Measurements from ENCODE around the gene OSM. TPM values are rescaled to one million over a fixed set of nuclear protein-coding genes. Genes with fewer than 3 reads are reported as not detected.

OSM gene
- total RNA-seq, 1 donor from 2014 or later = 0.52 TPM

DNA sequence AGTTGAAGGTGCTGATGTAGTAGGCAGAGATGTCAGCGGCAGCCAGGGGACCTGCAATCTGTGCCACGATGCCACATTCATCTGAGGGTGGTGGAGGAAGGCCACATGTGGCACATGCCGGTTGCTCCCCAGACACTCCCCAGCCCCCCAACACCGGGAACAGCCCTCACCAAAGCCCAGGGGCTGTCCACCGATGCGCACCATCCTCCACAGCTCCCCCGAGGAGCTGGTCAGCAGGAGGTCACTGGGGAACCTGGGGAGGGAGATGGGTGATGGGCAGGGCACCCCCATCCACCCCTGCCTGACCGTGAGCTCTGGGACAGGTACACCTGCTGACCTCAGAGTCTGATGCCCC lies 19.2 kb upstream of the OSM start:
- no peaks in the 10 kb centered on the region for H3K36me3 ChIP-seq (ENCODE audit: control insufficient read depth in 3 of 3, insufficient read depth in 3 of 3, low read length in 3 of 3)
- peaks cover 24 to 28% (median 25%) of the 10 kb centered on the region in 3 donors for H3K4me1 ChIP-seq (ENCODE audit: control insufficient read depth in 3 of 3, insufficient read depth in 3 of 3, low read length in 3 of 3)
- no peaks in the 10 kb centered on the region for H3K27me3 ChIP-seq (ENCODE audit: control insufficient read depth in 3 of 3, insufficient read depth in 3 of 3, low read length in 3 of 3)
- no peak overlapping the region for H3K27ac ChIP-seq (ENCODE audit: low read depth, low read length)
- no peak overlapping the region for H3K4me3 ChIP-seq (ENCODE audit: low read length in 3 of 3)
- no peaks in the 10 kb centered on the region for H3K9me3 ChIP-seq (ENCODE audit: control insufficient read depth in 3 of 3, low read length in 3 of 3)
- no peak overlapping the region for H3K9ac ChIP-seq (ENCODE audit: low read depth in 1 of 3, low read length in 3 of 3)

DNA sequence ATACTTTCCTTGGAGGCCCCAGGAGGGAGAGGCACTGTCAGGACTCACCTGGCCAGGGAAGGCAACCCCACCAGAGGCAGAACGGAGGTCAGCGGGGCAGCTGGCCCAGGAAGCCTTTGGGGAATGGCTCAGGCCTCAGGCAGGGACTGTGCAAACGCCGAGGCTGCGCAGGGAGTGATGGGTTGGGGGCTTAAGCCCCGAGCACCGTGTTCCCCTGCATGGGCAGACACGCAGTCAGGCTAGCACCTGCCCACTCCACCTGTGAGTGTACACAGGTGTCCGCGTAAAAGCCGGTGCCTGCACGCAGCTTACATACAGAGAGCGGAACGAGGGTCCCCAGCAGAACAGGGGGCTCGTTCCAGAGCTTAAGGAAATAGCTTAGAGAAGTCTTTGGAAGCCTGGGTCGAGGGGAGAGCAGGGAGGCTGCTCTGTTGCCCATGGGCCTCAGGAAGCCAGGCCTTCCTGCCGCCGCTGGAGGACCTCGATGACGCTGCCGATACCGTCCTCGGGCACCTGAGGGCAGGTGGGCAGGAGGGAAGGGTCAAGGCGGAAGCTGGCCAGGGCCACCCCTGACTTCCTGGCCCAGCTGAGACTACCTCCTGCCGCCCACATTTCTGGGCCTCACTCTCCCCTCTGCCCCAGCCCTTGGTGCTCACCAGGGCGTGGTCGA lies 18.7 kb upstream of the OSM start:
- H3K27ac ChIP-seq (ENCODE audit: low read depth, low read length) = no peak overlapping the region
- no peaks in the 10 kb centered on the region for H3K36me3 ChIP-seq (ENCODE audit: control insufficient read depth in 3 of 3, insufficient read depth in 3 of 3, low read length in 3 of 3)
- no peaks in the 10 kb centered on the region for H3K9me3 ChIP-seq (ENCODE audit: control insufficient read depth in 3 of 3, low read length in 3 of 3)
- H3K27me3 ChIP-seq (ENCODE audit: control insufficient read depth in 3 of 3, insufficient read depth in 3 of 3, low read length in 3 of 3) = no peaks in the 10 kb centered on the region
- peaks cover 18 to 22% (median 20%) of the 10 kb centered on the region in 3 donors for H3K4me1 ChIP-seq (ENCODE audit: control insufficient read depth in 3 of 3, insufficient read depth in 3 of 3, low read length in 3 of 3)
- no peak overlapping the region for H3K9ac ChIP-seq (ENCODE audit: low read depth in 1 of 3, low read length in 3 of 3)
- H3K4me3 ChIP-seq (ENCODE audit: low read length in 3 of 3) = no peak overlapping the region

DNA sequence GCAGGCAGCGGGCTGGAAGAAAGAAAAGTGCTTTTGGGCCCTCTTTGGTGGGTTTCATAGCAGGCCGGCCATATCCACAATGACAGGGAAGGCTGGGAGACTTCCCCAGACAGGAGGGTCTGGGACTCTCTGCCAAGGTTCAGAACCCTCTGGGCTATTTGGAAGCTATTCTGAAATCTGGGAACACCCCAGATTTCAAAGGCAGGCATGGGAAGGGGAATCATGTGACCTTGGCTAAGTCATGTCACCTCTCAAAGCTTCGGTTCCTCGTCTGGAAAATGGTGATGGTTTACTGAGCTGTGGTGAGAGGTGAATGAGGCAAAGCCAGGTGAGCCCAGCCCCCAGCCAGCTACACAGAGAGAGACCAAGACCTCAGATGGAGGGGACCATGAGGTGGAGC lies 18.0 kb upstream of the OSM start:
- Histone ChIP-seq H3K27me3 (ENCODE audit: control insufficient read depth in 3 of 3, insufficient read depth in 3 of 3, low read length in 3 of 3) (no peaks in the 10 kb centered on the region), H3K36me3 (ENCODE audit: control insufficient read depth in 3 of 3, insufficient read depth in 3 of 3, low read length in 3 of 3) (no peaks in the 10 kb centered on the region), H3K27ac (ENCODE audit: low read depth, low read length) (no peak overlapping the region), H3K9ac (ENCODE audit: low read depth in 1 of 3, low read length in 3 of 3) (no peak overlapping the region), H3K9me3 (ENCODE audit: control insufficient read depth in 3 of 3, low read length in 3 of 3) (no peaks in the 10 kb centered on the region), H3K4me3 (ENCODE audit: low read length in 3 of 3) (no peak overlapping the region), H3K4me1 (ENCODE audit: control insufficient read depth in 3 of 3, insufficient read depth in 3 of 3, low read length in 3 of 3) (peaks cover 13 to 16% (median 14%) of the 10 kb centered on the region in 3 donors)

DNA sequence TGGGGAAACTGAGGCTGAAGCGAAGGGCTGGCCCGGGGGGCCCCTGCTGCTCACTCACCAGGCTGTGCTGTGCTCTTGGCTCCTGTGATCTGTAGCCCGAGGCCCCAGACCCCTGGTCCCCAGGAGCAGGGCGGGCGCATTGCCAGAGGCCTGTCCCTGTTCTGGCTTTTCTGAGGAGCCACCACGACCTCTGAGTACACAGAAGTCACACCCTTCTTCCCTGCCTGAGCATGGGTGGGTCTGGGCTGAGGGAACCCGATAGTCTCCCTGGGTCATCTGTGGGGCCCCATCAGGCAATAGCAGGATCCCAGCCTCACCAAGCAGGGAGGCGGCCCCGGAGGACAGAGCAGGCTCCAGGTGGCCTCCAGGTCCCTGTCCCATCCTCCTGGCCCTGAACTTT lies 17.5 kb upstream of the OSM start:
- Histone ChIP-seq H3K4me1 (ENCODE audit: control insufficient read depth in 3 of 3, insufficient read depth in 3 of 3, low read length in 3 of 3) (peaks cover 13 to 19% (median 16%) of the 10 kb centered on the region in 3 donors), H3K27me3 (ENCODE audit: control insufficient read depth in 3 of 3, insufficient read depth in 3 of 3, low read length in 3 of 3) (peaks cover 0 to 4% (median 0%) of the 10 kb centered on the region in 3 donors), H3K27ac (ENCODE audit: low read depth, low read length) (no peak overlapping the region), H3K9ac (ENCODE audit: low read depth in 1 of 3, low read length in 3 of 3) (no peak overlapping the region), H3K9me3 (ENCODE audit: control insufficient read depth in 3 of 3, low read length in 3 of 3) (no peaks in the 10 kb centered on the region), H3K4me3 (ENCODE audit: low read length in 3 of 3) (no peak overlapping the region), H3K36me3 (ENCODE audit: control insufficient read depth in 3 of 3, insufficient read depth in 3 of 3, low read length in 3 of 3) (no peaks in the 10 kb centered on the region)

DNA sequence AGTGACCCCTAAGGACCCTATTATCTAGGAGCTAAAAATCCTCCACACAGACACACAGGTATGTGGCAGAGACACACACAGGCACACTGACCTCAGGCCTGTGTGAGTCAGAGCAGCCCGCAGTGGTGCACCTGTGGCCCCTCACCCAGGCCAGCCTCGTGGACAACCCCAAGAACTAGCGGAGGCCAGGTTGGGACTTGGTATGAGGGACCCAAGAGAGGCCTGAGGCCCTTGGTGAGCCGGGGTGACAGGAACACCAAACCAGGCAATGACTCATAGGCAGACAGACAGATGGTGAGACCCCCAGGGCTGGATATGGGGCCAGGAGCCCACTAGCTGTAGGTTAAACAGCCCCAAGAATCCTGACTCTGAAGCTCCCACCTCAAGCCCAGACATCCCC lies 16.7 kb upstream of the OSM start:
- H3K4me1 ChIP-seq (ENCODE audit: control insufficient read depth in 3 of 3, insufficient read depth in 3 of 3, low read length in 3 of 3) = peaks cover 6 to 16% (median 10%) of the 10 kb centered on the region in 3 donors
- no peaks in the 10 kb centered on the region for H3K9me3 ChIP-seq (ENCODE audit: control insufficient read depth in 3 of 3, low read length in 3 of 3)
- H3K27ac ChIP-seq (ENCODE audit: low read depth, low read length) = no peak overlapping the region
- peaks cover 0 to 4% (median 0%) of the 10 kb centered on the region in 3 donors for H3K27me3 ChIP-seq (ENCODE audit: control insufficient read depth in 3 of 3, insufficient read depth in 3 of 3, low read length in 3 of 3)
- no peak overlapping the region for H3K9ac ChIP-seq (ENCODE audit: low read depth in 1 of 3, low read length in 3 of 3)
- H3K36me3 ChIP-seq (ENCODE audit: control insufficient read depth in 3 of 3, insufficient read depth in 3 of 3, low read length in 3 of 3) = no peaks in the 10 kb centered on the region
- H3K4me3 ChIP-seq (ENCODE audit: low read length in 3 of 3) = no peak overlapping the region

DNA sequence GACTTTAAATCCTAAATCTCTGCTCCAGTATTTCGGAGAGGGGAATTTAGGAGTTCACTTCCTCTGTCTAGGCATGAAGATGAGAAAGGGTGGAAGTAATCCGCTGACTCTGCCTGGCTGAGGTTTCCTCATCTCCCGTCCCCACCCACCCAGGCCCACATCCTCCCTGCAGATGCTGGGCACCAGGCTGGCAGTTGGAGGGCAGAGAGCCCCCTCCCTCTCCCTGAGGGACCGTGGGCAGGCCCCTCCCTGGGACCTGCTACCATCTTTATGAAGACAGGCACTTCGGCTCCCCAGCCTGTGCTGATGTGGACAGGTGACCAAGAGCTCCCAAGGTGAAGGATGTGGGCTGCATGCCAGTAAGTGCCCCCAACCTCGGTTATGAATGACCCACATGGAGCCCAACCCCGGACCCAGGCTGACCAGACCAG lies 16.0 kb upstream of the OSM start:
- H3K9ac ChIP-seq (ENCODE audit: low read depth in 1 of 3, low read length in 3 of 3) = no peak overlapping the region
- peaks cover 0 to 4% (median 0%) of the 10 kb centered on the region in 3 donors for H3K27me3 ChIP-seq (ENCODE audit: control insufficient read depth in 3 of 3, insufficient read depth in 3 of 3, low read length in 3 of 3)
- H3K4me3 ChIP-seq (ENCODE audit: low read length in 3 of 3) = no peak overlapping the region
- H3K27ac ChIP-seq (ENCODE audit: low read depth, low read length) = no peak overlapping the region
- no peaks in the 10 kb centered on the region for H3K36me3 ChIP-seq (ENCODE audit: control insufficient read depth in 3 of 3, insufficient read depth in 3 of 3, low read length in 3 of 3)
- no peaks in the 10 kb centered on the region for H3K9me3 ChIP-seq (ENCODE audit: control insufficient read depth in 3 of 3, low read length in 3 of 3)
- peaks cover 0 to 17% (median 10%) of the 10 kb centered on the region in 3 donors for H3K4me1 ChIP-seq (ENCODE audit: control insufficient read depth in 3 of 3, insufficient read depth in 3 of 3, low read length in 3 of 3)

DNA sequence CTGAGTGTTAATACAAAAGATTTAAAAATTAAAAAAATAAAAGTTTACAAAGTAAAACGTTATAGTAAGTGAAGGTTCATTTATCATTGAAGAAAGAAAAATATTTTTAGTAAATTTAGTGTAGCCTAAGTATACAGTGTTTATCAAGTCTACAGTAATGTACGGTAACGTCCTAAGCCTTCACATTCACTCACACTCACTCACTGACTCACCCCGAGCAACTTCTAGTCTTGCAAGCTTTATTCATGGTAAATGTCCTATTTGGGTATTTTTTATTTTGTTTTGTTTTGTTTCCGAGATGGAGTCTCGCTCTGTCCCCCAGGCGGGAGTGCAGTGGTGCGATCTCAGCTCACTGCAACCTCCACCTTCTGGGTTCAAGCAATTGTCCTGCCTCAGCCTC lies 13.9 kb upstream of the OSM start:
- Histone ChIP-seq H3K27me3 (ENCODE audit: control insufficient read depth in 3 of 3, insufficient read depth in 3 of 3, low read length in 3 of 3) (peaks cover 0 to 6% (median 4%) of the 10 kb centered on the region in 3 donors), H3K9me3 (ENCODE audit: control insufficient read depth in 3 of 3, low read length in 3 of 3) (no peaks in the 10 kb centered on the region), H3K36me3 (ENCODE audit: control insufficient read depth in 3 of 3, insufficient read depth in 3 of 3, low read length in 3 of 3) (no peaks in the 10 kb centered on the region), H3K4me1 (ENCODE audit: control insufficient read depth in 3 of 3, insufficient read depth in 3 of 3, low read length in 3 of 3) (peaks cover 0 to 17% (median 6%) of the 10 kb centered on the region in 3 donors), H3K27ac (ENCODE audit: low read depth, low read length) (no peak overlapping the region), H3K9ac (ENCODE audit: low read depth in 1 of 3, low read length in 3 of 3) (no peak overlapping the region), H3K4me3 (ENCODE audit: low read length in 3 of 3) (no peak overlapping the region)

DNA sequence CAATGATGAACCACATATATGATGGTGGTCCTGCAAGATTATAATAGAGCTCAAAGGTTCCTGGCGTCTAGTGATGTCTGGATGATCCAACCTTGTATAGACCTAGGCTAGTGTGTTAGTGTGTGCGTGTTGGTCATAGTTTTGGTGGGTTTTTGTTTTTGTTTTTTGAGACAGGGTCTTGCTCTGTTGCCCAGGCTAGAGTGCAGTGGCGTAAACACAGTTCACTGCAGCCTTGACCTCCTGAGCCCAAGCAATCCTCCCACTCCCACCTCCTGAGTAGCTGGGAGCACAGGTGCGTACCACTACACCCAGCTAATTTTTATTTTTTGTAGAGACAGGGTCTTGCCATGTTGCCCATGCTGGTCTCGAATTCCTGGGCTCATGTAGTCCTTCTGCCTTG lies 13.3 kb upstream of the OSM start:
- no peak overlapping the region for H3K9ac ChIP-seq (ENCODE audit: low read depth in 1 of 3, low read length in 3 of 3)
- H3K9me3 ChIP-seq (ENCODE audit: control insufficient read depth in 3 of 3, low read length in 3 of 3) = no peaks in the 10 kb centered on the region
- no peaks in the 10 kb centered on the region for H3K36me3 ChIP-seq (ENCODE audit: control insufficient read depth in 3 of 3, insufficient read depth in 3 of 3, low read length in 3 of 3)
- peaks cover 0 to 9% (median 4%) of the 10 kb centered on the region in 3 donors for H3K27me3 ChIP-seq (ENCODE audit: control insufficient read depth in 3 of 3, insufficient read depth in 3 of 3, low read length in 3 of 3)
- peaks cover 0 to 17% (median 6%) of the 10 kb centered on the region in 3 donors for H3K4me1 ChIP-seq (ENCODE audit: control insufficient read depth in 3 of 3, insufficient read depth in 3 of 3, low read length in 3 of 3)
- H3K4me3 ChIP-seq (ENCODE audit: low read length in 3 of 3) = no peak overlapping the region
- H3K27ac ChIP-seq (ENCODE audit: low read depth, low read length) = no peak overlapping the region

DNA sequence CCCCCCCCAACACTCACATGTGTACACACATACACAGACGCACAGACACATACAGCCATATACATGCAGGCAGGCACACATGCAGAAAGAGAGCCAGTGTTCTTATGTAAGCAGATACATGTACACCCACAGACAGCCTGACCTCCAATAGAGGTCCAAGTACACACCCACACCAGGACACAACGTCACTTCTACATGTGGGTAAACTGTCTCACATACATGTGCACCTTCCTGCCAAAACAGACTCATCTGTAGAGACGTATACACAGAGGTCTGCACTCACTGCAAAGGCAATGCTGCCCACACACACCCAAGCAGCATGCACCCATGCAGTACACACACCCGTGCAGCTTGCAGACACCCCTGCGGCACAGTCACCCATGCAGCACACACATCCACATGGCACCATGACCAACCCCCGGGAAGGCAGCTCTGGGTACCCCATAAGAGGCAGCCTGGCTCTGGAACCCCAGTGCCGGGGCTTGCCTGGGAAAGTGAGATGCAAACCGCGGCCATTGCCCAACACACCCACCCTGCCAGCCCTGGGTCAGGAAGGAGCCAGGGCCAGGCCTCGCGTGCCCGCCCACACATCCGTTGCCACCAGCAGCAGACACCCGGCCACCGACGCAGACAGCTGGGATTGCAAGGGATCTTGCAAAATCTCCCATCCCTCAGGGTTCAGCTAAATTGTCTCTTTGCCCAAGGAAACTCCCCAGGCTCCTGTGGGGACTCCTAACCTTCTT lies 12.6 kb upstream of the OSM start:
- no peak overlapping the region for H3K4me3 ChIP-seq (ENCODE audit: low read length in 3 of 3)
- H3K9me3 ChIP-seq (ENCODE audit: control insufficient read depth in 3 of 3, low read length in 3 of 3) = no peaks in the 10 kb centered on the region
- peaks cover 0 to 17% (median 6%) of the 10 kb centered on the region in 3 donors for H3K4me1 ChIP-seq (ENCODE audit: control insufficient read depth in 3 of 3, insufficient read depth in 3 of 3, low read length in 3 of 3)
- no peak overlapping the region for H3K27ac ChIP-seq (ENCODE audit: low read depth, low read length)
- H3K27me3 ChIP-seq (ENCODE audit: control insufficient read depth in 3 of 3, insufficient read depth in 3 of 3, low read length in 3 of 3) = peaks cover 3 to 13% (median 11%) of the 10 kb centered on the region in 3 donors
- H3K36me3 ChIP-seq (ENCODE audit: control insufficient read depth in 3 of 3, insufficient read depth in 3 of 3, low read length in 3 of 3) = no peaks in the 10 kb centered on the region
- H3K9ac ChIP-seq (ENCODE audit: low read depth in 1 of 3, low read length in 3 of 3) = no peak overlapping the region

Data from skeletal muscle tissue (tissue), 4 donors.